ENCODE data around the gene GAB1. TPM values are rescaled to one million over a fixed set of nuclear protein-coding genes. Genes with fewer than 3 reads are reported as not detected.

Gene GAB1
- total and polyA plus RNA-seq, 2 of the 8 experiments (the other 6 are each of a cell fraction or from before 2014, with no cell fraction given) = 6.8 to 21.3 TPM

GRCh38 chr4:143360838-143361625 lies 24.4 kb downstream of the GAB1 start (continued):
- no peak for TF ChIP-seq RBBP5 (IDR thresholded peaks at IDR 0.05; ENCODE audit: borderline replicate concordance, low read depth, low read length)
- no peak for TF ChIP-seq HDAC6 (IDR thresholded peaks at IDR 0.05; ENCODE audit: low read depth, low read length)
- no peak for TF ChIP-seq CHD7 (IDR thresholded peaks at IDR 0.05; ENCODE audit: insufficient replicate concordance, low read length)
- TF ChIP-seq CHD2 (IDR thresholded peaks at IDR 0.05; ENCODE audit: low read length) = no peak
- TF ChIP-seq SIRT6 (IDR thresholded peaks at IDR 0.05; ENCODE audit: low read length) = no peak
- no peak for TF ChIP-seq POLR2A (IDR thresholded peaks at IDR 0.05; ENCODE audit: control extremely low read depth in 1 of 2, low read depth in 2 of 2, low read length in 2 of 2)
- TF ChIP-seq, protein P1, sequence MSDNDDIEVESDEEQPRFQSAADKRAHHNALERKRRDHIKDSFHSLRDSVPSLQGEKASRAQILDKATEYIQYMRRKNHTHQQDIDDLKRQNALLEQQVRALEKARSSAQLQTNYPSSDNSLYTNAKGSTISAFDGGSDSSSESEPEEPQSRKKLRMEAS (IDR thresholded peaks at IDR 0.05) = no peak
- no peak for TF ChIP-seq HDAC2 (IDR thresholded peaks at IDR 0.05; ENCODE audit: borderline replicate concordance in 1 of 2, low read depth in 2 of 2, low read length in 2 of 2)
- no peak for TF ChIP-seq CREB1 (IDR thresholded peaks at IDR 0.05)
